ENCODE measurements around the gene CELF2.

Gene CELF2

DNA sequence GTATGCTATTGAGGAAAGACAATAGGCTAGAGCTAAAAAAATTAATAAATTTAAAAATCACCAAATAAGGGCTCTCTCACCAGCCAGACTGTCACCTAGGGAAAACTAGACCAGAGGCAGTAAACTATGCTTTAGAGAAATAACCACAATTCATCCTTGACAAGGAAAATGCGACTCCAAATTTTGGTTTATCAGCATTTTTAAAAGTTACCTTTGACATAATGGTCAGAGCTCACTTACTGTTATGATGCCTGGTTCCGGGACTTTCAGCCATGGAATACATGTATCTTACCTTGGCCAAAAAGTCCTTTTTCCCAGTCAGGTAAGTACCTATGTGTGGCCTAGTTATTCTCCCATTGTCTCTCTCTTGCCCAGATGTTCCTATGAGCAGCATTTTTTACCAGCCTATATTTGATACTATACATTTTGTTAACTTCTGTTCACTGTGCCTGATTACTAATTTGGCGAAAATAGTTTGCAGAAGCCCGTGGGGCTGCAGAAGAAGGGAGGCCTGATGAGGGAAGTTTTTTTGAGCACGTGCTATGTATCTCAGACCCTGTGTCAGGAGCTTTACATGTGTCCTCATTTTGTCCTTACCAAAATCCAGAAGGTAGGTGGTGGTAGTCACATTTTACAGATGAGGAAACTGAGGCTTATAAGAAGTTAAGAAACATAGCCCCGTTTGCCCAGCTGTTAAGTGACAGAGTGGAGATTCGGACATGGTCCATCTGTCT is 149.7 kb downstream of the CELF2 start:
- TF ChIP-seq ZNF23 (tag by site-specific recombination; IDR thresholded peaks at IDR 0.05; ENCODE audit: borderline replicate concordance): no peak
- Histone ChIP-seq H3K9me3 (ENCODE audit: control insufficient read depth, insufficient read depth, low read depth, low read length) (no peaks in the 10 kb centered on the region), H3K27ac (ENCODE audit: extremely low read depth, low read depth, low read length) (no peak overlapping the region), H3K4me1 (ENCODE audit: control insufficient read depth, insufficient read depth, low read length) (peaks cover 12% of the 10 kb centered on the region), H3K4me3 (ENCODE audit: low read depth, low read length) (no peak overlapping the region), H3K36me3 (ENCODE audit: control insufficient read depth in 2 of 2, insufficient read depth in 1 of 2, low read length in 2 of 2) (peaks cover 0 to 7% of the 10 kb centered on the region in 2 experiments; a peak in 1 of 3 replicates)
- ChIA-PET POLR2A (no interaction called here), CTCF (interaction anchor here (0.6 kb wide), 2 partner anchors 128 to 332 kb away, joined by 3 read pairs; no protein-coding TSS in a partner anchor)

DNA sequence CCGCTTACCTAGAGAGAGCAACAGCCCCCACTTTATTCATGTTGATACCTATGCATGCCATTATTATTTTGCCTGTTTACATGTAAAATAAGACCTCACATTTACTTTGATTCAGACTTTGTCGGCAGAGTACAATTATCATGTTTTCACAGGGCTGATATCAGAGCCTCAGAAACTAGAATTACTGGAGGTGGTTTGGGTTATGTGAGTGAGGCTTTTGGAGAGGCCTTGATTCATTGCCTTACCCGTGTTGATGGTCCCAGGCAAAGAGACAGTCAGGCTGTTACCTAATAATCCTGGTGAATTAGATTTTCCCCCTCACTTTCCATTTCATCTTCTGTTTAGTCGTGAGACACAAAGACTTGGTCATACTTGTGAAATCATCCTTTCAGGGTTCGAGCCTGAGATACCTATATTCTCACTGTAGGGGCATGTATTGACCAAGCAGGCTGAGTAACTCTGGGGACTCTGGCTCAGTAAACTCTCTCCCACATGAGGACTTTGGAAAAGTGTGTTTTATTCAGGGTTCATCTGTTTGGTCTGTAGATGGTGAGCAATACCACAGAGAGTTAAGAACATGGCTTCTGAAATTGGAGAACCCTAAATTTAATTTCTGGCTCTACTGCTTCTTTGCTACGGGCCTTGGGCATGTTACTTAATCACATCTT is 150.9 kb downstream of the CELF2 start:
- Histone ChIP-seq H3K4me1 (ENCODE audit: control insufficient read depth, insufficient read depth, low read length) (peaks cover 7% of the 10 kb centered on the region), H3K9me3 (ENCODE audit: control insufficient read depth, insufficient read depth, low read depth, low read length) (no peaks in the 10 kb centered on the region), H3K27ac (ENCODE audit: extremely low read depth, low read depth, low read length) (no peak overlapping the region), H3K36me3 (ENCODE audit: control insufficient read depth in 2 of 2, insufficient read depth in 1 of 2, low read length in 2 of 2) (peaks cover 0 to 10% of the 10 kb centered on the region in 2 experiments; a peak in 1 of 3 replicates), H3K4me3 (ENCODE audit: low read depth, low read length) (no peak overlapping the region)
- ChIA-PET CTCF (interaction anchor here (0.6 kb wide), 1 partner anchor 129 kb away, joined by 3 read pairs; no protein-coding TSS in a partner anchor), POLR2A (no interaction called here)
- no peak for TF ChIP-seq ZNF146 (tag by site-specific recombination; IDR thresholded peaks at IDR 0.05)
- no peak for TF ChIP-seq HOXA7 (CRISPR knock-in tag; IDR thresholded peaks at IDR 0.05; ENCODE audit: borderline replicate concordance)

DNA sequence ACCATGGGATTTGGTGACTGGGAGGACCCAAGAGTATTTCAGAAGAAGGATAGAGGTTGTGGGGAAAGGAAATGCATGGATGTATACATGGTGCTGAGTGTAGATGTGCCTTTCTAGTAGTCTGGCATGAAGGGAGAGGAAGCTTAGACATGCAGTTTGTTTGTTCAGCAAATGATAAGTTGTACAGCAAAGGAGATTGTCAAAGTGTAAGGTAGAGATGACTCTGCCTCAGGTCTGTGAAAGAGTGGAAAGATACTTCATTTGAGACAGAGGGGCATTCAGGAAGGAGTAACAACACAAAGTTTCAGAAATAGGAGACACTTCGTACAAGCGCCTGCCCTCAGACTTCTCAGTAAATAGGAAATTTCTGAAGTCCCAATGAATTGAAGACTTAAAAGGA is 152.3 kb downstream of the CELF2 start:
- H3K9me3 ChIP-seq (ENCODE audit: control insufficient read depth, insufficient read depth, low read depth, low read length): no peaks in the 10 kb centered on the region
- H3K27ac ChIP-seq (ENCODE audit: extremely low read depth, low read depth, low read length): no peak overlapping the region
- H3K4me1 ChIP-seq (ENCODE audit: control insufficient read depth, insufficient read depth, low read length): no peaks in the 10 kb centered on the region
- H3K4me3 ChIP-seq (ENCODE audit: low read depth, low read length): no peak overlapping the region
- ChIA-PET CTCF (no interaction called here), POLR2A (no interaction called here)
- TF ChIP-seq ZNF239 (tag by site-specific recombination; IDR thresholded peaks at IDR 0.05): no peak
- TF ChIP-seq ZNF426 (tag by site-specific recombination; IDR thresholded peaks at IDR 0.05): no peak
- no peak for TF ChIP-seq MEIS1 (CRISPR knock-in tag; IDR thresholded peaks at IDR 0.05; ENCODE audit: borderline replicate concordance)
- TF ChIP-seq ZNF37A (tag by site-specific recombination; IDR thresholded peaks at IDR 0.05): no peak
- TF ChIP-seq ZNF157 (tag by site-specific recombination; IDR thresholded peaks at IDR 0.05): no peak
- TF ChIP-seq ZNF792 (tag by site-specific recombination; IDR thresholded peaks at IDR 0.05): no peak
- TF ChIP-seq, protein P1, sequence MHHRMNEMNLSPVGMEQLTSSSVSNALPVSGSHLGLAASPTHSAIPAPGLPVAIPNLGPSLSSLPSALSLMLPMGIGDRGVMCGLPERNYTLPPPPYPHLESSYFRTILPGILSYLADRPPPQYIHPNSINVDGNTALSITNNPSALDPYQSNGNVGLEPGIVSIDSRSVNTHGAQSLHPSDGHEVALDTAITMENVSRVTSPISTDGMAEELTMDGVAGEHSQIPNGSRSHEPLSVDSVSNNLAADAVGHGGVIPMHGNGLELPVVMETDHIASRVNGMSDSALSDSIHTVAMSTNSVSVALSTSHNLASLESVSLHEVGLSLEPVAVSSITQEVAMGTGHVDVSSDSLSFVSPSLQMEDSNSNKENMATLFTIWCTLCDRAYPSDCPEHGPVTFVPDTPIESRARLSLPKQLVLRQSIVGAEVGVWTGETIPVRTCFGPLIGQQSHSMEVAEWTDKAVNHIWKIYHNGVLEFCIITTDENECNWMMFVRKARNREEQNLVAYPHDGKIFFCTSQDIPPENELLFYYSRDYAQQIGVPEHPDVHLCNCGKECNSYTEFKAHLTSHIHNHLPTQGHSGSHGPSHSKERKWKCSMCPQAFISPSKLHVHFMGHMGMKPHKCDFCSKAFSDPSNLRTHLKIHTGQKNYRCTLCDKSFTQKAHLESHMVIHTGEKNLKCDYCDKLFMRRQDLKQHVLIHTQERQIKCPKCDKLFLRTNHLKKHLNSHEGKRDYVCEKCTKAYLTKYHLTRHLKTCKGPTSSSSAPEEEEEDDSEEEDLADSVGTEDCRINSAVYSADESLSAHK (tag by site-specific recombination; IDR thresholded peaks at IDR 0.05): no peak
- no peak for TF ChIP-seq ZNF510 (tag by site-specific recombination; IDR thresholded peaks at IDR 0.05; ENCODE audit: insufficient replicate concordance)
- TF ChIP-seq ZNF558 (tag by site-specific recombination; IDR thresholded peaks at IDR 0.05): no peak
- no peak for TF ChIP-seq ZNF777 (tag by site-specific recombination; IDR thresholded peaks at IDR 0.05; ENCODE audit: borderline replicate concordance)
- TF ChIP-seq ZNF768 (tag by site-specific recombination; IDR thresholded peaks at IDR 0.05): no peak
- no peak for TF ChIP-seq ZNF629 (tag by site-specific recombination; IDR thresholded peaks at IDR 0.05)
- no peak for TF ChIP-seq ZNF335 (tag by site-specific recombination; conservative IDR thresholded peaks at IDR 0.05)
- TF ChIP-seq ZNF214 (tag by site-specific recombination; IDR thresholded peaks at IDR 0.05; ENCODE audit: borderline replicate concordance): no peak
- TF ChIP-seq, protein P2, sequence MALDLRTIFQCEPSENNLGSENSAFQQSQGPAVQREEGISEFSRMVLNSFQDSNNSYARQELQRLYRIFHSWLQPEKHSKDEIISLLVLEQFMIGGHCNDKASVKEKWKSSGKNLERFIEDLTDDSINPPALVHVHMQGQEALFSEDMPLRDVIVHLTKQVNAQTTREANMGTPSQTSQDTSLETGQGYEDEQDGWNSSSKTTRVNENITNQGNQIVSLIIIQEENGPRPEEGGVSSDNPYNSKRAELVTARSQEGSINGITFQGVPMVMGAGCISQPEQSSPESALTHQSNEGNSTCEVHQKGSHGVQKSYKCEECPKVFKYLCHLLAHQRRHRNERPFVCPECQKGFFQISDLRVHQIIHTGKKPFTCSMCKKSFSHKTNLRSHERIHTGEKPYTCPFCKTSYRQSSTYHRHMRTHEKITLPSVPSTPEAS (tag by site-specific recombination; IDR thresholded peaks at IDR 0.05): no peak
- peaks cover 0 to 10% of the 10 kb centered on the region in 2 experiments; a peak in 1 of 3 replicates for H3K36me3 ChIP-seq (ENCODE audit: control insufficient read depth in 2 of 2, insufficient read depth in 1 of 2, low read length in 2 of 2)
